Esophagus (tissue), 2 donors: ENCODE data around the gene LRRC2. TPM values are rescaled to one million over a fixed set of nuclear protein-coding genes. Genes with fewer than 3 reads are reported as not detected.
"Not testable (repeated sequence)": the region's sequence is repeated elsewhere in the genome, so short reads cannot be mapped to it uniquely, and the experiment has no call there.

ENCODE experiments used
- H3K27ac ChIP-seq, 2 donors: one replicate each; pipeline ENCODE4 v1.5.1; 2013; ENCODE audit warnings: low read depth in 2 of 2, mild to moderate bottlenecking in 2 of 2, inconsistent platforms in 1 of 2, low read length in 1 of 2, moderate library complexity in 1 of 2
- H3K27me3 ChIP-seq, 2 donors: one replicate each; pipeline ENCODE4 v1.6.1; 2013; ENCODE audit warnings: low read length in 2 of 2, control low read depth in 1 of 2, mild to moderate bottlenecking in 1 of 2; ENCODE audit not compliant: insufficient read depth in 2 of 2, control insufficient read depth in 1 of 2
- H3K36me3 ChIP-seq, 2 donors: one replicate each; pipeline ENCODE4 v1.6.1; 2013; ENCODE audit warnings: low read length in 1 of 2; ENCODE audit not compliant: control insufficient read depth in 2 of 2, insufficient read depth in 2 of 2
- H3K4me1 ChIP-seq, 2 donors: one replicate each; pipeline ENCODE4 v1.6.1; 2013; ENCODE audit warnings: low read length in 1 of 2; ENCODE audit not compliant: control insufficient read depth in 2 of 2, insufficient read depth in 2 of 2
- H3K4me3 ChIP-seq, 2 donors: one replicate each; pipeline ENCODE4 v1.5.1; 2013; ENCODE audit warnings: low read length in 2 of 2, mild to moderate bottlenecking in 2 of 2, low read depth in 1 of 2, moderate library complexity in 1 of 2
- H3K9me3 ChIP-seq, 2 donors: one replicate each; pipeline ENCODE4 v1.6.1; 2013; ENCODE audit warnings: mild to moderate bottlenecking in 2 of 2, low read depth in 1 of 2, low read length in 1 of 2, moderate library complexity in 1 of 2; ENCODE audit not compliant: control insufficient read depth in 2 of 2, insufficient read depth in 1 of 2
- WGBS, 2 donors: extraction: QIAGEN DNeasy Blood & Tissue Kit; methylation state at CpG; one replicate each; pipeline ENCODE4 v1.1.7; 2013; 5-methylcytosine and 5-hydroxymethylcytosine counted together
- polyA plus RNA-seq, 2 donors: library from polyadenylated mRNA; stranded (reverse); fragments of 200-250 nt; gene quantifications; one replicate each; pipeline ENCODE4 v1.2.3, GENCODE V29; 2013
- donor health status: healthy with polysubstance abuse.
- donor health status: Bipolar disorder and iron deficiency.

LRRC2 gene
- polyA plus RNA-seq, 2 donors, result 0.13 to 0.14 TPM

GRCh38 chr3:46522201-46522600 lies 43.9 kb downstream of the LRRC2 start:
- H3K27me3 ChIP-seq, H3K27ac ChIP-seq, H3K9me3 ChIP-seq, H3K4me3 ChIP-seq, H3K36me3 ChIP-seq, H3K4me1 ChIP-seq: not testable (repeated sequence)
- 78 to 80% methylated on average over 4 of the region's 4 CpGs for WGBS, 2 donors

- Histone ChIP-seq H3K36me3 (no peaks in the 10 kb centered on the region), H3K4me1 (no peaks in the 10 kb centered on the region), H3K9me3 (no peaks in the 10 kb centered on the region), H3K4me3 (no peak overlapping the region), H3K27me3 (no peaks in the 10 kb centered on the region), H3K27ac (no peak overlapping the region)
- WGBS, 2 donors, result 80 to 81% methylated on average over 9 of the region's 9 CpGs
Observed at GRCh38 chr3:46521096-46521495, 45.0 kb downstream of the LRRC2 start.

DNA sequence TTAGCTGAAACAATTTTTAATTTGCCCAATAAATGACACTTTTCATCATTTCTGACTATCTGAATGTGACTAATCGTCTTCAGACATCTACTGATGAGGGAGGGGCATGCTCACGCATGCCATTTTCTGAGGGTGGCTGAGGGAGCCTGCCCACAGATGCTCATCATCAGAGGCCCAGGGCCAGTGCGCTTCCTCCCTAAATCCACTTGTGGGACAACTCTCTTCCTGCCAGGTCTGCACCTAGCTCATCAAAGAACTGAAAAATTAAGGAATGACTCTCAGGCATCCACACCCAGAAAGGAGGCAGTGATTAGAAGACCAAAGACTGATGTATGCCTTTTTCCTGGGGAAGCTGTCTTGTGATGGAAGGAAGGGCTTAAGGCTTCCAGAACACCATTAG lies 45.6 kb downstream of the LRRC2 start:
- Histone ChIP-seq H3K27ac (no peak overlapping the region), H3K4me1 (no peaks in the 10 kb centered on the region), H3K4me3 (no peak overlapping the region), H3K36me3 (no peaks in the 10 kb centered on the region), H3K27me3 (no peaks in the 10 kb centered on the region), H3K9me3 (no peaks in the 10 kb centered on the region)
- 62 to 74% methylated on average over 3 of the region's 3 CpGs for WGBS, 2 donors

- Histone ChIP-seq H3K27me3 (no peaks in the 10 kb centered on the region), H3K27ac (no peak overlapping the region), H3K36me3 (no peaks in the 10 kb centered on the region), H3K4me1 (no peaks in the 10 kb centered on the region), H3K9me3 (no peaks in the 10 kb centered on the region), H3K4me3 (no peak overlapping the region)
- 94 to 95% methylated on average over 2 of the region's 2 CpGs for WGBS, 2 donors
Observed at GRCh38 chr3:46519952-46520351, 46.1 kb downstream of the LRRC2 start.

- no peaks in the 10 kb centered on the region for H3K36me3 ChIP-seq
- no peak overlapping the region for H3K27ac ChIP-seq
- WGBS, 2 donors, result 90 to 95% methylated on average over 2 of the region's 2 CpGs
- no peak overlapping the region for H3K4me3 ChIP-seq
- no peaks in the 10 kb centered on the region for H3K27me3 ChIP-seq
- no peaks in the 10 kb centered on the region for H3K4me1 ChIP-seq
- no peaks in the 10 kb centered on the region for H3K9me3 ChIP-seq
Observed at GRCh38 chr3:46517784-46518181, 48.3 kb downstream of the LRRC2 start.

DNA sequence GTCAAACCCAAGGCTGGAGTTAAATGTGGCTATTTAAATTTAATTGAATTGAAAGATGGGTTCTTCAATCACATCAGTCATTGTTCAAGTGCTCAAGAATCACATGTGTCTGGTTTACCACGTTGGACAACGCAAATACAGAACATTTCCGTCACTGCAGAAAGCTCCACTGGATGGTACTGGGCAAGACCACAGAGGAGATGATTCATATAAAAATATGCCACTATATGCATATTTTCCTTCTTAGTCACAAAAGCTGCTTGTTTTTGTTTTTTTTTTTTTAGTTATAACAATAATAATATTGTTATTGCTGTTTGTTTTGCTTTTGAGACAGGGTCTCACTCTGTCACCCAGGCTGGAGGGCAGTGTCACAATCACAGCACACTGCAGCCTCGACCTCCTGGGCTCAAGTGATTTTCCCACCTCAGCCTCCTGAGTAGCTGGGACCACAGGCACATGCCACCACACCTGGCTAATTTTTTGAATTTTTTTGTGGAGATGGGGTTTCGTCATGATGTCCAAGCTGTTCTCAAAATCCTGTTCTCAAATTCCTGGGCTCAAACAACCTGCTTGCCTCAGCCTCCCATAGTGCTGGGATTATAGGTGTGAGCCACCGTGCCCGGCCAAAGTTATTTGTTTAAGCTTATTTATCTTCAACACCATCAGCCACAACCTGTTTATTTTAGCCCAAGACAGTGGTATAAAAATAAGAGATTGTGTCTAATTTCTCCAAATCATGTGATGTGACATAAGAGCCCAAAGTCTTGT lies 48.9 kb downstream of the LRRC2 start:
- Histone ChIP-seq H3K4me3 (no peak overlapping the region), H3K36me3 (no peaks in the 10 kb centered on the region), H3K4me1 (no peaks in the 10 kb centered on the region), H3K27me3 (no peaks in the 10 kb centered on the region), H3K9me3 (no peaks in the 10 kb centered on the region), H3K27ac (no peak overlapping the region)
- 77 to 78% methylated on average over 7 of the region's 7 CpGs for WGBS, 2 donors

- 91 to 93% methylated on average over 4 of the region's 4 CpGs for WGBS, 2 donors
- H3K4me3 ChIP-seq, result no peak overlapping the region
- H3K9me3 ChIP-seq, result no peaks in the 10 kb centered on the region
- H3K4me1 ChIP-seq, result no peaks in the 10 kb centered on the region
- H3K27me3 ChIP-seq, result no peaks in the 10 kb centered on the region
- H3K27ac ChIP-seq, result no peak overlapping the region
- no peaks in the 10 kb centered on the region for H3K36me3 ChIP-seq
Observed at GRCh38 chr3:46516521-46516920, 49.6 kb downstream of the LRRC2 start.

DNA sequence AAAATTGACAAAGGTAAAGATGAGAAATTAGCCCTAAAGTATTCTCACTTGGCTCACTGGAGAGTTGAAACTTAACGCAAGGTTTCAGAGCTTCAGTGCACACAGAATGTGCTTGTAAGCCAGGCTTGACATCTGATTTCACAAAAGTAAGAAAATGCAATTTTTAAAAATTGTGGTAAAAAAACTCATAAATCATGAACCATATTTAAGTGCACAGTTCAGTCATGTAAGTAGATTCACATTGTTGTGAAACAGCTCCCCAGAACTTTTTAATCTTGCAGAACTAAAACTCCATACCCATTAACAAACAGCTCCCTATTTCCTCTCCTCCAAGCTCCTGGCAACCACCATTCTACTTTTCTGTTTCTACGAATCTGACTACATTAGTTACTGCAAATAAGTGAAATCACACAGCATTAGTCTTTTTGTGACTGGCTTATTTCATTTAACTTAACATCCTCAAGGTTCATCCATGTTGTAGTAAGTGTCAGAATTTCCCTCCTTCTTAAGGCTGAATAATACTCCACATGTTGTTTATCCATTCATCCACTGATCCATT lies 53.8 kb downstream of the LRRC2 start:
- no peaks in the 10 kb centered on the region for H3K4me1 ChIP-seq
- no peaks in the 10 kb centered on the region for H3K36me3 ChIP-seq
- H3K4me3 ChIP-seq, result no peak overlapping the region
- no peak overlapping the region for H3K27ac ChIP-seq
- no peaks in the 10 kb centered on the region for H3K9me3 ChIP-seq
- 78 to 80% methylated on average over 2 of the region's 2 CpGs for WGBS, 2 donors
- H3K27me3 ChIP-seq, result no peaks in the 10 kb centered on the region

DNA sequence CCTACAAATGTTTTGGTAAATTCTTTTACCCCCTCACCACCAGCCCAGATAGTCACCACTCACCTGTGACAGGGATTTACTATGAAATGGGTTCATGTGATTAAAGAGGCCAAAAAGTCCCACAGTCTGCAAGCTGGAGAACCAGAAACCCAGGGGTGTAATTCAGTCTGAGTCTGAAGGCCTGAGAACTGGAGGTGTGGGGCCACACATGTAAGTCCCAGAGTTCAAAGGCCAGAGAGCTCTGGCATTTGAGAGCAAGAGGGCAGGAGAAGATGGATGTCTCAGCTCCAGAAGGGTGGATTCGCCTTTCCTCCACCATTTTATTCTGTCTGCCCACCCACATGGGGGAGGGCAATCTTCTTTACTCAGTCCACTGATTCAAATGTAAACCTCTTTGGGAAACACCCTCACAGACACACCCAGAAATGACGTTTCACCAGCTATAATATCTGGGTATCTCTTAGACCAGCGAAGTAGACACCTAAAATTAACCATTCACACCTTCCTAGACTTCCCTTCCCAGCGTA lies 56.4 kb downstream of the LRRC2 start:
- H3K27me3 ChIP-seq, result no peaks in the 10 kb centered on the region
- 67 to 69% methylated on average over 4 of the region's 4 CpGs for WGBS, 2 donors
- H3K4me3 ChIP-seq, result no peak overlapping the region
- H3K9me3 ChIP-seq, result no peaks in the 10 kb centered on the region
- no peaks in the 10 kb centered on the region for H3K36me3 ChIP-seq
- no peaks in the 10 kb centered on the region for H3K4me1 ChIP-seq
- H3K27ac ChIP-seq, result no peak overlapping the region
